Activated CD8-positive, alpha-beta memory T cell treated with anti-CD3 and anti-CD28 coated beads for 48 hours (primary cell): ENCODE results near the gene ABLIM1.

ENCODE experiments used
- DNase-seq, 3 experiments: peaks; one replicate each; pipeline ENCODE4 v3.0.0-alpha.2; 2020; ENCODE audit warnings: low read depth in 2 of 3, low spot score in 2 of 3

The ABLIM1 gene

GRCh38 chr10:114498413-114499111 is 159.5 kb downstream of the ABLIM1 start:
- DNase-seq = no peak

DNA sequence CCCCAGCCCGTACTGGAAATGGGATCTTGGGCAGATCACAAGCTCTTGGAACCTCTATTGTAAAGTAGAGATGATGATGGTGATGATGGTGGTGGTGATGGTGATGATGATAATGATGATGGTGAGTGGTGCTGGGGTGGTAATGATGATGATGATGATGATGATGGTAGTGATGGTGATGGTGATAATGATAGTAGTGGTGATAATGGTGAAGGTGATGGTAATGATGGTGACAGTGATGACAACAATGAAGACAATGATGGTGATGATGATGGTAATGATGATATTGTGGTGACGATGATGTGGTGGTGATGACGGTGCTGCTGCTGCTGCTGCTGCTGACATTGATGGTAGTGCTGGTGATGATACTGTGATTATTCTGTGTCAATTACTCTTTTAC is 162.8 kb downstream of the ABLIM1 start:
- no peak for DNase-seq

GRCh38 chr10:114492351-114493037 is 165.6 kb downstream of the ABLIM1 start:
- DNase-seq = no peak

DNA sequence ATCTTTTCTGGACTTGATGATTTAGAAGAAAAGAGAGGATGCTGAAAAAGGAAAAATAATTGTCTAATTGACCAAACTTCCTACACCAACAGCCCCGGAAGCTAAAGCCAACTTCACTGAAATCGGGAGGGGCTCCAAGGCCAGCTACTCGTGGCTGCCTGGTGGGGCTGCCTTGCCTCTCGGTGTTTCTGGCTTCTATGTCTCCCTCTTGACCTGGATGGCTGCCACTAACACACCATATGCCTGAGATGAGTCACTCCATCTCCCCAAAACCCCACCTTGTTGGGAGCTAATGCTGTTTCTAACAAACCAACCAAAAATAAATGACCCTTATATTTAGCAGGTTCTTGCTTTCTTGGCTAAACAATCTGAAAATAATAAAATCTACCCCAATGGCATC is 166.1 kb downstream of the ABLIM1 start:
- no peak for DNase-seq

- DNase-seq = no peak
Observed at GRCh38 chr10:114491419-114491818, 166.7 kb downstream of the ABLIM1 start.

DNA sequence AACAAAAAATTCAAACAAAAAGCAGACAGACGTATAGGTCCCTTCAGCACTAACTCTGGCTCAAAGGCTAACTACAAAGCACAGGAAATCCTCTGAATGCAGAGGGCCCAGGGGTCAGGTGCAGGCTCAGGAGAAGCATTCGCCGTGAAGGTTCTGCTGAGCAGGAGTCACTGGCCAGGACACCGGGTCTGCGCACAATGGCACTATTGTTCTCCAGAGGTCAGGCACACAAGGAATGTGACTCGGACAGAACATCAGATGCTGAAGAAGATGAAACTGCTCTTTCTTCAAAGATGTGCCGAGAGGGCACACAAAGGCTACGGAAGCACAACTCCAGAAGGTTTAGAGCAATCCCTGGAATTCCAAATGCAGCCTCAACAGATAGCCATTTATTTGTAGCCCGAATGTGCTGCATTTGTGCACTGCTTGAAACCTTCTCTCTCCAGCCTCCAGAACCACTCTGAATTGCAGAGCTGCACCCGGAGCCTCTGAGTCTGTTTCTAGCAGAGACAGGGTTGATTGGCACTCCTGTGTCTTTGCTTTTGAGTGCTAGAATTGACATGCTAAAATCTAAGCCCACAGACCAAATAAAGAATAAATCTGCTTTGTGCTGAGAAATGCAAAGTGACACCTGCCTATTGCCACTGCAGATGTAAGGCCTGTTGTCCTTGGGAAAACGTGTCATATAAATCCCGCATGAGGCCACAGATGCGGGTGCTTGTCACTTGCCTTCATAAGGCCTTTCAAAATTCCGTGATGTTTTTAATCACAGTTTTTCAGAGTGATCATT is 168.4 kb downstream of the ABLIM1 start:
- DNase-seq = no peak

- DNase-seq = no peak
Observed at GRCh38 chr10:114487815-114488536, 170.1 kb downstream of the ABLIM1 start.

GRCh38 chr10:114486938-114487814 is 170.9 kb downstream of the ABLIM1 start:
- DNase-seq = no peak

GRCh38 chr10:114485696-114486400 is 172.2 kb downstream of the ABLIM1 start:
- DNase-seq = no peak

DNA sequence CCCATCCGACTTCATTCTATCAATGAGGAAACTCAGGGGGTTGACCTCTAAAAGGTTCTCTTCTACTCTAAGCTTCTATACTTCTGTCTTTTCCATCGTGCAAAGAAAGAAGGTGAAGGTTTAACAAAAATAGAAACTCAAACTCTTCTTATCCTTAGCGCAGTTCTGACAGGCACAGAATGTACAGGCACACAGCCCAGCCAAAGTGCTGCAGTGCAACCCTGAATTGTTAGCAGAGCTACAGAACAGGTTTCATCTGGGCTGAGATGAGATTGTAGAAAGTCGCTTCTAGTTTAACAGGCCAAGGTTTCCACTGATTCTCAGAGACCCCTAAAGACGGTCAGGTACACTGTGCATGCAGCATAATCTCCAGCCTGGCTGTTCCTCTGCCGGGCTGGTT is 174.5 kb downstream of the ABLIM1 start:
- DNase-seq = no peak

- no peak for DNase-seq
Observed at GRCh38 chr10:114482480-114483304, 175.4 kb downstream of the ABLIM1 start.

DNA sequence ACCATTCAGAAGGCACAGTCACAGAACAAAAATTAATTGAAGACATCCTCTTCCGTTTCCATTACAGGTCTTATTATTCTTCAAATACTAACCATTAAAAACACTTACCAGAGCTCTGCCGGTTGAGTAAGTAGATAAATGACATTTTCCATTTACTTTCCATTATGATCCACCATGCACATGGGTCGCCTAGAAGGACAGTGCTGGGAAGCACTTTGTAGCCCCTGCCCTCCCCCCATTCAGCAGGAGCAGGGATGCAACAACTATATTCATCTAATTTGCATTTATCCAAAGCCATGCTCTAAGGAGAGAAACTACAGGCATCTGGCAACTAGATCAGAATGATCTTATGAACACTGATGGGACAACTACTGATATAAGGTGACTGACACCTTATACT is 177.0 kb downstream of the ABLIM1 start:
- DNase-seq = no peak

- no peak for DNase-seq
Observed at GRCh38 chr10:114479836-114480235, 178.2 kb downstream of the ABLIM1 start.

GRCh38 chr10:114479307-114479706 is 178.8 kb downstream of the ABLIM1 start:
- no peak for DNase-seq

DNA sequence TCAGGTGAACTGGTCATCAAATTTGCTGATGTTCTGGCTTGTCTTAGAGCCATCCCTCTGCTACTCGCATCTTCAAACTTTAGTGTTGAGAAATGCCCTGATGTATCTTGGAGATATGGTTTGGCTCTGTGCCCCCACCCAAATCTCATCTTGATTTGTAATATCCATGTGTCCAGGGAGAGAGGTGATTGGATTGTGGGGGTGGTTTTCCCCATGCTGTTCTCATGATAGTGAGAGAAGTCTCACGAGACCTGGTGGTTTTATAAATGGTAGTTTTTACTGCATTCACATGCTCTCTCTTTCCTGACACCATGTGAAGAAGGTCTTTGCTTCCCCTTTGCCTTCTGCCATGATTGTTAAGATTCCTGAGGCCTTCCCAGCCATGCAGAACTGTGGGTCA is 179.8 kb downstream of the ABLIM1 start:
- DNase-seq = no peak

DNA sequence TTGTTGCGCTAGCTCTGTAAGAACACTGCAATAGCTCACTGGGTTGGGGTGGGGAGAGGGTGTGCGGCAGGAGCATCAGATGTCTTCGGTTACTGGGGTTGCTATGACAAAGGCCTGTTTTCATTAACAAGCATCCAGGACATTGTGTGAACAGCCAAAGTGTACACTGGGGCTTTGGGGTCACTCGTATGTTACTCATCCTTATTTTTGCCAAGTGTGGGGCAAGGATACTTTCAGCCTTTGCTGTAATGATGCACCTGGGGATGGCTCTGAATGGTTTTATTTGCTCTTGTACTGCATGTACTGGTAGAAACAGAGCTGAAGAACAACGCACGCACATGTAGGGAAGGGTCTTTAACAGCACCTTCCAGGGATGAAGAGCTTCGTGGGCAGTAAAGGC is 180.8 kb downstream of the ABLIM1 start:
- no peak for DNase-seq

- no peak for DNase-seq
Observed at GRCh38 chr10:114474989-114475388, 183.1 kb downstream of the ABLIM1 start.

DNA sequence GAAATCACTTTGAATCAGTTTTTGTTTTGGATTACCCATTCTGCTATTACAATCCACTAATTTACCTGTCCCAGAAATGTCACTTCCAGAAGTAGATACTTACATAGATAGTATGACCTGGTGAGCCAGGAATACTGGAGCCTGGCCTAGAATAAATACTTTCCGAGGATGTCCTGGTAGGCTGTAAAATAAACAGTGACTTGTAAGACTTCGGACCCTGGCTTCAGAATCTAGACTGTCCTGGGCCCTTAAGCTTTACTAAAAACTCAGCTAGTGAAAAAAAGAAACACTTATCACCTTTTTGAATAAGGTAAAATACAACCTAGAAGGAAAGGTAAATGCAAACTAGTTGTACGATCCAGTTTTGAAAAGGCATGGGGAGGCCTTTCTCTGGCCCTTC is 184.3 kb downstream of the ABLIM1 start:
- no peak for DNase-seq

- no peak for DNase-seq
Observed at GRCh38 chr10:114472877-114473253, 185.2 kb downstream of the ABLIM1 start.
